ENCODE results near the gene TYW3.
A peak's percentile ranks its signal among the peaks of the same experiment; 100 is the strongest.

Gene TYW3

GRCh38 chr1:74732960-74733603 lies at the start of gene TYW3, which contains the start of gene CRYZ:
Gene TYW3 (plus strand): TSS chr1:74733152. CDS start chr1:74733245, 93 bp downstream.
Gene CRYZ (minus strand): TSS chr1:74733050. CDS start chr1:74724821, 8,229 bp downstream.
- DNase-seq (ENCODE audit: low read depth, low spot score): peak; percentile 65

- DNase-seq (ENCODE audit: low read depth, low spot score): no peak
Observed at GRCh38 chr1:74683656-74684055, 49.3 kb upstream of the TYW3 start.

- no peak for DNase-seq (ENCODE audit: low read depth, low spot score)
Observed at GRCh38 chr1:74684301-74684700, 48.7 kb upstream of the TYW3 start.

- no peak for DNase-seq (ENCODE audit: low read depth, low spot score)
Observed at GRCh38 chr1:74686928-74687327, 46.0 kb upstream of the TYW3 start.

- no peak for DNase-seq (ENCODE audit: low read depth, low spot score)
Observed at GRCh38 chr1:74689621-74690363, 43.2 kb upstream of the TYW3 start.

- DNase-seq (ENCODE audit: low read depth, low spot score): no peak
Observed at GRCh38 chr1:74690364-74690696, 42.6 kb upstream of the TYW3 start.

- DNase-seq (ENCODE audit: low read depth, low spot score): no peak
Observed at GRCh38 chr1:74690909-74691308, 42.0 kb upstream of the TYW3 start.

- no peak for DNase-seq (ENCODE audit: low read depth, low spot score)
Observed at GRCh38 chr1:74693473-74693872, 39.5 kb upstream of the TYW3 start.

- DNase-seq (ENCODE audit: low read depth, low spot score): no peak
Observed at GRCh38 chr1:74697832-74698231, 35.1 kb upstream of the TYW3 start.

GRCh38 chr1:74699331-74699730 lies 33.6 kb upstream of the TYW3 start:
- no peak for DNase-seq (ENCODE audit: low read depth, low spot score)

- no peak for DNase-seq (ENCODE audit: low read depth, low spot score)
Observed at GRCh38 chr1:74703386-74704182, 29.4 kb upstream of the TYW3 start.

- DNase-seq (ENCODE audit: low read depth, low spot score): no peak
Observed at GRCh38 chr1:74712881-74713280, 20.1 kb upstream of the TYW3 start.

GRCh38 chr1:74713849-74714248 lies 19.1 kb upstream of the TYW3 start:
- no peak for DNase-seq (ENCODE audit: low read depth, low spot score)

- DNase-seq (ENCODE audit: low read depth, low spot score): no peak
Observed at GRCh38 chr1:74714429-74715235, 18.3 kb upstream of the TYW3 start.

- no peak for DNase-seq (ENCODE audit: low read depth, low spot score)
Observed at GRCh38 chr1:74715236-74715502, 17.8 kb upstream of the TYW3 start.

- DNase-seq (ENCODE audit: low read depth, low spot score): no peak
Observed at GRCh38 chr1:74715806-74716205, 17.1 kb upstream of the TYW3 start.

- DNase-seq (ENCODE audit: low read depth, low spot score): no peak
Observed at GRCh38 chr1:74716822-74717221, 16.1 kb upstream of the TYW3 start.

- no peak for DNase-seq (ENCODE audit: low read depth, low spot score)
Observed at GRCh38 chr1:74717626-74718025, 15.3 kb upstream of the TYW3 start.

- no peak for DNase-seq (ENCODE audit: low read depth, low spot score)
Observed at GRCh38 chr1:74726063-74726462, 6.9 kb upstream of the TYW3 start.

- no peak for DNase-seq (ENCODE audit: low read depth, low spot score)
Observed at GRCh38 chr1:74728736-74729135, 4.2 kb upstream of the TYW3 start.

GRCh38 chr1:74729741-74730478 lies 3.0 kb upstream of the TYW3 start:
- no peak for DNase-seq (ENCODE audit: low read depth, low spot score)
